GM18511 (cell line): ENCODE data around the gene SLC3A2.
"Not testable (repeated sequence)": the region's sequence is repeated elsewhere in the genome, so short reads cannot be mapped to it uniquely, and the experiment has no call there.

Experiments
- ATAC-seq: cut with Tn5 transposase; IDR thresholded peaks from one replicate; pipeline ENCODE4 v1.9.1; 2021; ENCODE audit warnings: mild to moderate bottlenecking, moderate library complexity; ENCODE audit not compliant: unreplicated experiment

The SLC3A2 gene

GRCh38 chr11:62925745-62926679, 45.3 kb downstream of the SLC3A2 start:
- no peak for ATAC-seq

DNA sequence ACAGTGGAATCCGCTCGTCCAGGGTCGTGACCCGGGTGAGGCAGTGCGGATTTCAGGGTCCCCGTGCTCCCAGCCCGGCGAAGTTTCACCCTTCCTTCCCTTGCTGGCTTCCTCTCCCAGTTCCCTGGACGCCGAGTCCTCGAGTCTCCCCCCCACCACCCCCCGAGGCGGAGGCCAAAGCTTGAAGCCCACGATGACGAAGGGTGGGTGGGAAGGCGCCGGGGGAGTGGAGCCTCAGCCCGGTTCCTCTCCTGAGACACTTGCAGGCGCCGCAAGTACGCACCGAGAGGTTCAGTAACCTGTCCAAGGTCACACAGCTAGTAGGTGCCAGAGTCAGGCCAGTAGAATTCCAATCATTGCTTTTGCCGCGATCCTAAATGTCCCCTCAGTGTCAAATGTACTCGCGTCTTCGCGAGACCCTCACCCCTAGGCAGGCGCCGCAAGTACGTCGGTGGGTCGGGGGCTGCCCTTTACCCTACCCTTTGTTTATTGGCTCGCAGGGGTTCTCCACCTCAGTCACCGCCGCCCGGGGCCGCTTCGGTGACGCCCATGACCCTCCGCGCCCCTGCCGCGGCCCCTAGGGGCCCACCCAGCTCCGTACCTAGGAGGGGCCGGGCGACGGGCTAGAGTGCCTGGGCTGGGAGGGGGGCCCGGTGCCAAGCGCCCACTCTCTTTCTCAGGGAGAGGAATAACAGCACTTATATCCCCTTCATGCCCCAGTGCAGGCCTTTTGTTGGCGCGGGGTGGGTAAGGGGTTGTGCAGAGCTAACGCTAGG, 46.2 kb downstream of the SLC3A2 start:
- ATAC-seq = no peak

GRCh38 chr11:62928011-62928410, 47.3 kb downstream of the SLC3A2 start:
- no peak for ATAC-seq

DNA sequence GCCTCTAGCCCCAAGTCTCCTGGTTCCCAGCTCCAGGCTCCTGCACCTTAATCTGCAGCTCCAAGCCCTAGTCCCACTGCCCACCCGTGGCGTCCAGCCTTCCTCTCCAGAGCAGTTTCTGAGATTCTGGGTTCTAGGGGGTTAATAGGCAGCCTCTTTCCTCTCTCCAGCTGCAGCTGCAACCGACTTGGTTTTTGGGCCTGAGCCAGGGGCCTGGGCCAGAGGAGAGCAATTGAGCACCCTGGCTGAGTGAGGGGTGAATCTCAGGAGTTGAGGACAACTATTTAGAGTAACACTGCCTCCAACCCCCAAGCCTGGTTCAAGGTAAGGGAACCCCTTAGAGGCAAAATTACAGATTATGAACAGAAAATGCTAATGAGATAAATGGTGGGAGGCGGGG, 49.5 kb downstream of the SLC3A2 start:
- no peak for ATAC-seq

GRCh38 chr11:62930666-62931065, 50.0 kb downstream of the SLC3A2 start:
- no peak for ATAC-seq

GRCh38 chr11:62931499-62932278, 51.0 kb downstream of the SLC3A2 start:
- no peak for ATAC-seq

GRCh38 chr11:62933285-62933684, 52.6 kb downstream of the SLC3A2 start:
- ATAC-seq = no peak

DNA sequence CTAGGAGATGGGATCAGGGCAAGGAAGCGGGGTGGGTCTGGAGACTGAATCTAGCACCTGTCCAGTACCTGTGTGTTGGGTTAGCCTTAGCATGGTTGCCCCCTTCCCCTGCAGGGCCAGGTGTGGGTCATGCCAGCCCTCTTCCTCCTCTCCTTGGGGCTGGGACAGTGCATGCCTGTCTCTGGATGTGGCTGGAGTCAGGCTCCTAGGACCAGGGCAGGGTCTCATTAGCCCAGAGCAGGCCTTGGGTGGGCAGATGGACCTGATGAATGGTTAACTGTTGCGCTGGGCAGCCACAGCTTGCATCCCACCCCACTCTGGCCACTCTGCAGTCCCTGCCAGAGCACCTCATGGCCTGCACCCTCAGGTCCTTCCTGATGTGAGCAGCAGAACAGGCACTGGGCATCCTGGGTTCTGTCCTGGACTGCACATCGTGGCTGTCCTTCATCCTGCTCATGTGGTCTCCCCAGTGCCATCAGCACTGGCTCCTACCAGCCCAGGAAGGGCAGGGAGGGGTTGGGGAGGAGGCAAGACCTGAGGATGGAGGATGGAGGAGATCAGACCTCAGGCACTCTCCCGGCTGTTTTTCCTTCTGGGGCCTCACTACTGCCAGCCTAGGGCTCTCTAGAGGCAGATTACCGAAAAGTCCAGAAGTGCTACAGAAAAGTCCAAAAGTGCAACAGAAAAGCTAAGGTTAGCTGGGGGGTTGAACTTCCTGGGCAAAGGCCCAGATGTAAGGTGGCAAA, 53.2 kb downstream of the SLC3A2 start:
- ATAC-seq = no peak

GRCh38 chr11:62934496-62934785, 53.7 kb downstream of the SLC3A2 start:
- ATAC-seq = no peak

GRCh38 chr11:62937528-62937927, 56.8 kb downstream of the SLC3A2 start:
- not testable (repeated sequence) for ATAC-seq
